ENCODE results near the gene STRIP1. TPM values are rescaled to one million over a fixed set of nuclear protein-coding genes. Genes with fewer than 3 reads are reported as not detected.

Gene STRIP1
- total and polyA plus RNA-seq, 10 of the 15 experiments (the other 5 are each of a cell fraction or from before 2014, with no cell fraction given), result 6.3 to 26.6 (median 18.0) TPM

DNA sequence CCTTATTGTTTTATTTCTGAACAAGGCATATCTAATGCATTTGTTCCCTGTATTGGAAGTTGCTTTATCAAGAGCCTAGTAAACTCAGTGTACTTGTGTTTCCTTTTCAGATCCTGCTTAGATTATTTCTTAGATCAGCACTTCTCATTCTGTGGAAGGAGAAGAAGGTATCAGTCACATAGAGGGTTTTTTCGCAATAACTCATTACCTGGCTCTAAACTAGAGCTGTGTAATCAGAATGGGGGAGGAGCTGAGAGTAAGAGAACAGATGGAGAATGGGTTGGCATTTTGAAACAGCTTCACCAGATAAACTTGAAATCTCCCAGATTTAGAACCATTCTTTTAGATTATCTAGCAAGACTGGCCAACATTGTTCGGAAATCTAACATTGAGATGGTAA lies 38.9 kb upstream of the STRIP1 start:
- in situ Hi-C loops (cut with MboI) (no loop called here), intact Hi-C loops (cut with micrococcal nuclease; ENCODE audit: unreplicated experiment) (no loop called here)
- Histone ChIP-seq H3K4me2 (ENCODE audit: control insufficient read depth, insufficient read depth) (no peak overlapping the region), H3K9ac (ENCODE audit: control insufficient read depth, insufficient read depth, low read length) (no peak overlapping the region), H3K9me3 (replicated peaks; ENCODE audit: control insufficient read depth, insufficient read depth, low read length) (no peaks in the 10 kb centered on the region), H4K20me1 (ENCODE audit: control insufficient read depth, insufficient read depth) (no peaks in the 10 kb centered on the region), H3K27ac (ENCODE audit: control insufficient read depth, insufficient read depth) (no peak overlapping the region), H2AFZ (ENCODE audit: control insufficient read depth, low read depth, low read length) (no peak overlapping the region), H3K4me3 (no peak overlapping the region), H3K27me3 (replicated peaks in 1 of 2; ENCODE audit: control insufficient read depth in 2 of 2, insufficient read depth in 2 of 2, low read length in 1 of 2) (no peaks in the 10 kb centered on the region), H3K4me1 (ENCODE audit: control insufficient read depth, insufficient read depth, low read length) (no peaks in the 10 kb centered on the region), H3K79me2 (ENCODE audit: control insufficient read depth, insufficient read depth, low read length) (peaks cover 5% of the 10 kb centered on the region), H3K36me3 (ENCODE audit: control insufficient read depth in 2 of 2, insufficient read depth in 2 of 2, low read length in 1 of 2) (peaks cover 0 to 3% of the 10 kb centered on the region in 2 experiments; a peak in 1 of 4 replicates)
- RAD21 ChIA-PET (ENCODE audit: unreplicated experiment), result interaction anchor here (1.0 kb wide), 1 partner anchor 11 kb away, joined by 4 read pairs; the partner anchor contains the start of gene AHCYL1
- FAIRE-seq (no peak), ATAC-seq (no peak), DNase-seq (ENCODE audit: low read depth, low spot score) (no peak)
- SMC1A ChIA-PET (ENCODE audit: uncharacterized antibody, unreplicated experiment), result interaction anchor here (1.0 to 4.4 kb wide), 2 partner anchors 11 to 16 kb away, joined by 4 to 24 read pairs; partner anchors contain the start of gene AHCYL1
- 93% methylated on average over 2 of the region's 2 CpGs for WGBS (ENCODE audit: insufficient coverage, insufficient replicate concordance, low lambda C conversion rate, missing lambda C conversion rate)
- no peak for TF ChIP-seq RAD21 (IDR thresholded peaks at IDR 0.05; ENCODE audit: insufficient read depth, low read depth, low read length)
- TF ChIP-seq KLF5 (IDR thresholded peaks at IDR 0.05; ENCODE audit: partially characterized antibody), result no peak
- no peak for TF ChIP-seq HDAC6 (IDR thresholded peaks at IDR 0.05; ENCODE audit: unreplicated experiment)
- TF ChIP-seq STAT1 (conservative IDR thresholded peaks at IDR 0.05), result no peak
- no peak for TF ChIP-seq FOXM1 (IDR thresholded peaks at IDR 0.05; ENCODE audit: low read depth, low read length)
- TF ChIP-seq NFIC (IDR thresholded peaks at IDR 0.05; ENCODE audit: low read depth, low read length), result no peak
- TF ChIP-seq YBX1 (IDR thresholded peaks at IDR 0.05), result no peak
- POLR2A ChIA-PET, result interaction anchor here (1.1 kb wide), 1 partner anchor 9 kb away, joined by 3 read pairs; no protein-coding TSS in a partner anchor
- no TSS peak for BruUV-seq (replicated peaks)
- CTCF ChIA-PET, result interaction anchor here (4.8 kb wide), 1 partner anchor 11 kb away, joined by 42 read pairs; the partner anchor contains the start of gene AHCYL1

GRCh38 chr1:109996476-109996875 lies 37.9 kb upstream of the STRIP1 start:
- ATAC-seq, result no peak
- TF ChIP-seq E2F4 (IDR thresholded peaks at IDR 0.05; ENCODE audit: low read depth, low read length) (no peak), RELA (IDR thresholded peaks at IDR 0.05; ENCODE audit: borderline replicate concordance, partially characterized antibody) (no peak)
- TF ChIP-seq, protein P1, sequence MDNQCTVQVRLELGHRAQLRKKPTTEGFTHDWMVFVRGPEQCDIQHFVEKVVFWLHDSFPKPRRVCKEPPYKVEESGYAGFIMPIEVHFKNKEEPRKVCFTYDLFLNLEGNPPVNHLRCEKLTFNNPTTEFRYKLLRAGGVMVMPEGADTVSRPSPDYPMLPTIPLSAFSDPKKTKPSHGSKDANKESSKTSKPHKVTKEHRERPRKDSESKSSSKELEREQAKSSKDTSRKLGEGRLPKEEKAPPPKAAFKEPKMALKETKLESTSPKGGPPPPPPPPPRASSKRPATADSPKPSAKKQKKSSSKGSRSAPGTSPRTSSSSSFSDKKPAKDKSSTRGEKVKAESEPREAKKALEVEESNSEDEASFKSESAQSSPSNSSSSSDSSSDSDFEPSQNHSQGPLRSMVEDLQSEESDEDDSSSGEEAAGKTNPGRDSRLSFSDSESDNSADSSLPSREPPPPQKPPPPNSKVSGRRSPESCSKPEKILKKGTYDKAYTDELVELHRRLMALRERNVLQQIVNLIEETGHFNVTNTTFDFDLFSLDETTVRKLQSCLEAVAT (IDR thresholded peaks at IDR 0.05), result no peak
- TF ChIP-seq, protein P2, sequence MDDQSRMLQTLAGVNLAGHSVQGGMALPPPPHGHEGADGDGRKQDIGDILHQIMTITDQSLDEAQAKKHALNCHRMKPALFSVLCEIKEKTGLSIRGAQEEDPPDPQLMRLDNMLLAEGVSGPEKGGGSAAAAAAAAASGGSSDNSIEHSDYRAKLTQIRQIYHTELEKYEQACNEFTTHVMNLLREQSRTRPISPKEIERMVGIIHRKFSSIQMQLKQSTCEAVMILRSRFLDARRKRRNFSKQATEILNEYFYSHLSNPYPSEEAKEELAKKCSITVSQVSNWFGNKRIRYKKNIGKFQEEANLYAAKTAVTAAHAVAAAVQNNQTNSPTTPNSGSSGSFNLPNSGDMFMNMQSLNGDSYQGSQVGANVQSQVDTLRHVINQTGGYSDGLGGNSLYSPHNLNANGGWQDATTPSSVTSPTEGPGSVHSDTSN (IDR thresholded peaks at IDR 0.05; ENCODE audit: insufficient replicate concordance, low read depth, low read length), result no peak

More at GRCh38 chr1:109996476-109996875, 37.9 kb upstream of the STRIP1 start:
- intact Hi-C loops (cut with micrococcal nuclease; ENCODE audit: unreplicated experiment) (no loop called here), in situ Hi-C loops (cut with MboI) (no loop called here)
- no peak overlapping the region for H3K4me3 ChIP-seq
- no peaks in the 10 kb centered on the region for H3K9me3 ChIP-seq (replicated peaks; ENCODE audit: control insufficient read depth, insufficient read depth, low read length)
- RAD21 ChIA-PET (ENCODE audit: unreplicated experiment), result interaction anchor here (1.0 to 1.9 kb wide), 2 partner anchors 12 to 356 kb away, joined by 4 read pairs; partner anchors contain the start of gene AHCYL1
- H3K4me1 ChIP-seq (ENCODE audit: control insufficient read depth, insufficient read depth, low read length), result no peaks in the 10 kb centered on the region
- CTCF ChIA-PET, result interaction anchor here (0.6 to 4.8 kb wide), 2 partner anchors 11 to 1077 kb away, joined by 3 to 42 read pairs; partner anchors contain the start of gene AHCYL1
- no TSS peak for BruUV-seq (replicated peaks)
- no peak for FAIRE-seq
- SMC1A ChIA-PET (ENCODE audit: uncharacterized antibody, unreplicated experiment), result interaction anchor here (2.9 to 4.4 kb wide), 2 partner anchors 12 to 15 kb away, joined by 9 to 24 read pairs; partner anchors contain the start of gene AHCYL1
- H3K36me3 ChIP-seq (ENCODE audit: control insufficient read depth in 2 of 2, insufficient read depth in 2 of 2, low read length in 1 of 2), result peaks cover 0 to 3% of the 10 kb centered on the region in 2 experiments; a peak in 1 of 4 replicates
- 93% methylated on average over 5 of the region's 5 CpGs for WGBS (ENCODE audit: insufficient coverage, insufficient replicate concordance, low lambda C conversion rate, missing lambda C conversion rate)
- no peak overlapping the region for H3K4me2 ChIP-seq (ENCODE audit: control insufficient read depth, insufficient read depth)
- no peak overlapping the region for H3K9ac ChIP-seq (ENCODE audit: control insufficient read depth, insufficient read depth, low read length)
- peaks cover 3% of the 10 kb centered on the region for H3K79me2 ChIP-seq (ENCODE audit: control insufficient read depth, insufficient read depth, low read length)
- H3K27me3 ChIP-seq (replicated peaks in 1 of 2; ENCODE audit: control insufficient read depth in 2 of 2, insufficient read depth in 2 of 2, low read length in 1 of 2), result no peaks in the 10 kb centered on the region
- POLR2A ChIA-PET, result no interaction called here
- H4K20me1 ChIP-seq (ENCODE audit: control insufficient read depth, insufficient read depth), result no peaks in the 10 kb centered on the region
- no peak for DNase-seq (ENCODE audit: low read depth, low spot score)
- H3K27ac ChIP-seq (ENCODE audit: control insufficient read depth, insufficient read depth), result no peak overlapping the region
- no peak overlapping the region for H2AFZ ChIP-seq (ENCODE audit: control insufficient read depth, low read depth, low read length)
